ENCODE data around the gene MAG.

The MAG gene

DNA sequence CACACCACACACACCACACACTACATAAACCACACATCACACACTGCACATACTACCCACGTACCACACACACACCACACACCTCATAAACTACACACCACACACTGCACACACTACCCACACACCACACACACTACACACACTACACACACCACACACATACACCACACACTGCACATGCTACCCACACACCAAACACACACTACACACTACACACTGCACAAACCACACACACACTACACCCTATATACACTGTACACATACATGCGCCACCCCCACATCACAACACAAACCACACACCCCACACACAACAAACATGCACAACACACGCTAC is 5.5 kb downstream of the MAG start:
- DNase-seq (ENCODE audit: low read depth in 2 of 2, low spot score in 1 of 2), result no peak

DNA sequence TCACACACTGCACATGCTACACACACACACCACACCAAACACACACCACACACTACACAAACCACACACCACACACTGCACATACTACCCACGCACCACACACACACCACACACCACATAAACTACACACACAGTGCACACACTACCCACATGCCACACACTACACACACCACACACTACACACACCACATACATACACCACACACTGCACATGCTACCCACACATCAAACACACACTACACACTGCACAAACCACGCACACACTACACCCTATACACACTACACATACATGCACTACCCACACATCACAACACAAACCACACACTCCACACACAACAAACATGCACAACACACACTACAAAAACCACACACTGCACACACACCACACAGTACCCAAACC is 6.0 kb downstream of the MAG start:
- no peak for DNase-seq (ENCODE audit: low read depth in 2 of 2, low spot score in 1 of 2)

DNA sequence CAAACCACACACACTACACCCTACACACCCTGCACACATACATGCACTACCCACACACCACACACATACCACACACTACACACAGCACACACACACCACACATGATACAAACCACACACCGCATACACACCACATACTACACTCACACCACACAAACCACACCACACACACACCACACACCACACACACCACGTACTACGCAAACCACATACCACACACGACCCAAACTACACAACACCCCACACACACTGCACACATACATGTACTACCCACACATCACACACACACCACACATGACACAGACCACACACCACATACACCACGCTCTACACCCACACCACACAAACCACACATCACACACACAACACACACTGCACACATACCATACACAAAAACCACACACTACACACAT is 6.6 kb downstream of the MAG start:
- DNase-seq (ENCODE audit: low read depth in 2 of 2, low spot score in 1 of 2), result no peak

DNA sequence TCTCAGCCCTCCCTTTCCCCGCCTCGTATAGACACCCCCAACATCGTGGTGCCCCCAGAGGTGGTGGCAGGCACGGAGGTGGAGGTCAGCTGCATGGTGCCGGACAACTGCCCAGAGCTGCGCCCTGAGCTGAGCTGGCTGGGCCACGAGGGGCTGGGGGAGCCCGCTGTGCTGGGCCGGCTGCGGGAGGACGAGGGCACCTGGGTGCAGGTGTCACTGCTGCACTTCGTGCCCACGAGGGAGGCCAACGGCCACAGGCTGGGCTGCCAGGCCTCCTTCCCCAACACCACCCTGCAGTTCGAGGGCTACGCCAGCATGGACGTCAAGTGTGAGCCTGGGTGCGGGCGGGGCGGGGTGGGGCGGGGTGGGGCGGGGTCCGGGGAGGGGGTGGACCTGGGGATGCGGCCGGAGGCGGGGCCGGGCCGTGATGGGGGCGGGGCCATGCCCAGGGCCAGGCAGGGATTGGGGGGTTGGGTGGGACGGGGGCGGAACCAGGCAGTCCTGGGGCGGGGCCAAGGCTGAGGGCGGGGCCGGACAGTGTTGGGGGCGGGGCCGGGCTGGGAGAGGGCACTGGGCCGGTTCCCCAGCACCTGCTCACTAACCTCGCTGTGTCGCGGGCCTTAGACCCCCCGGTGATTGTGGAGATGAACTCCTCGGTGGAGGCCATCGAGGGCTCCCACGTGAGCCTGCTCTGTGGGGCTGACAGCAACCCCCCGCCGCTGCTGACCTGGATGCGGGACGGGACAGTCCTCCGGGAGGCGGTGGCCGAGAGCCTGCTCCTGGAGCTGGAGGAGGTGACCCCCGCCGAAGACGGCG is 7.8 kb downstream of the MAG start:
- no peak for DNase-seq (ENCODE audit: low read depth in 2 of 2, low spot score in 1 of 2)

DNA sequence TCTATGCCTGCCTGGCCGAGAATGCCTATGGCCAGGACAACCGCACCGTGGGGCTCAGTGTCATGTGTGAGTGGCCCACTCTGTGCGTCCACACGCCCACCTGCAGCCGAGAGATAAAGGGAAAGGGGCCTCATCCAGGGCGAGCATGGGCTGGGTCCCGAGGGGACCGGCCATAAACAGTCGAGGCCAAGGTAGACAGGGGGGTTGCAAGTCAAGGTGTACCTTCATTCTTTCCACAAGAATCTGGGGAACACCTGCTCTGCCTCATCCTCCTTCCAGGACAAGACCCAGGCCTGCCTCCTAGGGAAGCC is 8.3 kb downstream of the MAG start:
- DNase-seq (ENCODE audit: low read depth in 2 of 2, low spot score in 1 of 2), result no peak

DNA sequence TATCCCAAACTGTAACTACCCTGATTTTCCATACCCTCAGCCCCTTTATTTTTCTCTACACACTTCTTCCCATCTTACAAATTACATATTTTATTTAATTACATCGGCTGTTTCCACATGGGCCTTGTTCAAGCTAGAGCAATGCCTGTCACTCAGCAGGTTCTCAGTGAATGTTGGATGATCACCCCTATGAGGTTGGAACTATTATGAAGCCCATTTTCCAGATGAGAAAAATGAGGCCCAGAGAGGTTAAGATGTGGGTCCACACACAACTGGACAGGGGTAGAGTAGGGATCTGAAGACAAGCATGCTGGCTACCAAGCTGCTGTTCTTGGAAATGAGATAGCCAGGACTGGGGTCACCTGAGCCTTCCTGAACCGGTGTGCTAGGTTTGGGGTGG is 10.0 kb downstream of the MAG start:
- no peak for DNase-seq (ENCODE audit: low read depth in 2 of 2, low spot score in 1 of 2)

DNA sequence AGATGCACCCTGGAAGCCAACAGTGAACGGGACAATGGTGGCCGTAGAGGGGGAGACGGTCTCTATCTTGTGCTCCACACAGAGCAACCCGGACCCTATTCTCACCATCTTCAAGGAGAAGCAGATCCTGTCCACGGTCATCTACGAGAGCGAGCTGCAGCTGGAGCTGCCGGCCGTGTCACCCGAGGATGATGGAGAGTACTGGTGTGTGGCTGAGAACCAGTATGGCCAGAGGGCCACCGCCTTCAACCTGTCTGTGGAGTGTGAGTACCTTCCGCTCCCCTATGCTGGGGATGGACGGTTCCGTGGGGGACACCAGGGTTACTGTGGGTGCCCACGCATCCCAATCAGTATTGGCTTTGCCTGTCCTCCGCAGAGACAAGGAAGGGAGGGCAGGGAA is 10.5 kb downstream of the MAG start:
- no peak for DNase-seq (ENCODE audit: low read depth in 2 of 2, low spot score in 1 of 2)

DNA sequence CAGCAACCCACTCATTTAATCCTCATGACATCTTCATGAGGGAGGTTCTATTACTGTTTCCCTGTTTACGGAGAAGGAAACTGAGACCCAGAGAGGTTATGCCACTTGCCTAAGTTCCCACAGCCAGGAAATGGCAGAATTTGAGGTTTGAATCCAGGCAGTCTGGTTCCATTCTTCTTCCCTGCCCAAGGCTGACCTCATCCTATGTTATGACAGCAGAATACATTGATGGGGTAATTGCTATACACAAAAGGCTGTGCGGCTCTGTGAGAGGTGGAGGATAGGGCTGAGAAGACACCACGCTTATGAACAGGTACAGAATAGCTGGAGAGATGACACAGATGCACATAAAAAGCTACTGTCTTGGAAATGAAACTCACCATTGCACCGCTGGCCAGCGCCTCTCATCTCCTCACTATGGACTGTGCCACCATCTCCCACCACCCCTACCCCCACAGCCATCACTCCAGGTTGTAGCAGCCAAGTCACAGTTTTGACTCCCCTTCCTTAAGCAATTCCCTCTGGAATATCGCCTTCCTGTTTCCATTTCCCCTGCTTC is 11.5 kb downstream of the MAG start:
- DNase-seq (ENCODE audit: low read depth in 2 of 2, low spot score in 1 of 2), result no peak

DNA sequence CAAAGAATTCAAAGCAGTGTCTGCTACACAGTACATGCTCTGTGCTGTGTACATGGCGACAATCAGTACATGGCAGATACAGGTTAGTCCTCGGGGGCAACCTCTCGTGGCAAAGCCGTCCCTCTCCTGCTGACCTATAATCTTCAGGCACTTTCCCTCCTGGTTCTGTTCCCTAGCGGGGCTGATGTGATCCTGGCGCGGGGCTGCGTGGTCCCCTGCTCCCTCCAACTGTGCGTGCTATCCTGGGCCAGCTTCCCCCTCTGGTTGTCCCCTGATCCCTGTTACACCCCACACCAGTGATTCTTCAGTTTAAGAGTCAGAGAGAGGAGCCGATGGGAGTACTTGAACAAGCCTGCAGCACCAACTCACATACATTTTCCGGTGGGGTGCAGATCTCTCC is 12.1 kb downstream of the MAG start:
- DNase-seq (ENCODE audit: low read depth in 2 of 2, low spot score in 1 of 2), result no peak

DNA sequence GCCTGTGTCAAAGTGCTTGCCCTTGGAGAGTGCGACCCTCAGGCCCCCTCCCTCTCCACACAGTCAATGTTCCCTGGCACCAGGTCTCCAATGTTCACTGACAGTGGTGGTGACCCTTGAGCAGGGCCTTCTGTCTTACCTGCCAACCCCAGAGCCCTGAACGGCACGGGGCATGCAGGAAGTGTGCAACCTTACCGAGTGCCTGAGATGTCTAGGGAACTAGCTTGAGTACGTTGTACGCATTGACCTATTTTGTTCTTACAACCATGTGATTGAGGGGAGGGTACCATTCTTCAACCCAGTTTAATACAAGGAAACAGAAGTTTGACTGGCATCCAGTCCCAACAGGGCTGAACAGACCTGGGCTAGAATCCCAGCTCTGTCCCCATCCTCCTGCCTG is 13.2 kb downstream of the MAG start:
- no peak for DNase-seq (ENCODE audit: low read depth in 2 of 2, low spot score in 1 of 2)

DNA sequence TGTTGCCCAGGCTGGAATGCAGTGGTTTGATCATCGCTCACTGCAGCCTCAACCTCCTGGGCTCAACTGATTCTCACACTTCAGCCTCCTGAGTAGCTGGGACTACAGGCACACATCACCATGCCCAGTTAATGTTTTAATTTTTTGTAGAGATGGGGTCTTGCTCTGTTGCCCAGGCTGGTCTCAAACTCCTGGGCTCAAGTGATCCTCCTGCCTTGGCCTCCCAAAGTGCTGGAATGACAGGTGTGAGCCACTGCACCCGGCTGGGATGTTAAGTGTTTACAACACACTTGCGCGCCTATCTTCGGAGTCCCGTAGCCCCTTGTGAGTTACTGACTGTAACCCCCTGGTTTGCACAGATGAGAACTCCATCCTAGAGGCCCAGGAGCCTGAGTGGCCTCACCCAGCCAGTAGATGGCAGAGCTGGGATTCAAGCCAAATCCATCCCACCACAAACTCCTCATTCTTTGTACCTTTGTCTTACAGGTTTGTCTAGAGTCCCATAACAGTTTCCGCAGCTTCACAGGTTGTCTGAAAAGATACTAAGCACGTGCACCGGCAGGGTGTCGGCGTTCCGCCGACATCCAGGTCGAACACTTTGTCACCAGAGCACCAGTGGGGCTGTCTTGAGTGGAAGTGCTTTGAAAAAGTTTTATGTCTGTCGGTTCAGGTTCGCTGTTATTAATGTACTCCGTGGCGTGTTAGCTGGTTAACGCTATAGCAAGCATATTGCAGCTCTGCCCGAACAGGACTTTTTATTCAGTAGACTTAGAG is 14.7 kb downstream of the MAG start:
- no peak for DNase-seq (ENCODE audit: low read depth in 2 of 2, low spot score in 1 of 2)

DNA sequence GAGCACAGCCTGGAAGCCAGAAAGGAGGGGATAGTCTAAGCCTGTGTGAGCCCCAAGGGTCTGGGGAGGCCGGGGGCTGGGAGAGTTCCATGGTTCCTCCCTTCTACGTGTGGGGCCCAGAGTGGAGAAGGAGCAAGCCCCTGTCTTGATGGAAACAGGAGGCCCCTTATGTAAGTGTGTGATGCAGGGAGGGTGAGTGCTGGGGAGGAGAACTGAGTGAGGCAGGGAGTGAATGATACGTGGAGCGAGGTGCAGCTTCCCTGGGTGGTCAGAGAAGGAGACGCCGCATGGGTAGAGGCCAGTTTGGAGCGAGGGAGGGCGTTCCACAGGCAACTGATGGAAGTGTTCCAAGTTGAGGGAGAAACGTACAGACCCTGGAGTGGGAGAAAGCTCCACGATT is 16.0 kb downstream of the MAG start:
- no peak for DNase-seq (ENCODE audit: low read depth in 2 of 2, low spot score in 1 of 2)

DNA sequence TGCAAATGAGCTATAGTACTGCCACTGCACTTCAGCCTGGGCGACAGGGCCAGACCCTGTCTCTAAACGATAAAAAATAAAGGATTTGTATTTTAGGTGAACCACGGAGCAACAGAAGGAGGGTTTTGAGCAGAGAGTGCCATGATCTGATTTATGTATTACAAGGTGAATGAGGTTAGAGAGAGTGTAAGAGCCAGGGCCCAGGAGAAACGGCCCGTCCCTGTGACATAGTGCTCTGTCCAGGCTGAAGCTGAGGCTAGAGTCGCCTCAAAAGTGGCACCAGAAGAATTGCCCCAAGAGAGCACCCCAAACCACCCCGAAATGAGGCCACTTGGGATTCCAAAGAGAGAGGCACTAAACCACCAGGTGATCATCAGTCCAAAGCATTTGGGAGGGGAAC is 16.9 kb downstream of the MAG start:
- no peak for DNase-seq (ENCODE audit: low read depth in 2 of 2, low spot score in 1 of 2)

DNA sequence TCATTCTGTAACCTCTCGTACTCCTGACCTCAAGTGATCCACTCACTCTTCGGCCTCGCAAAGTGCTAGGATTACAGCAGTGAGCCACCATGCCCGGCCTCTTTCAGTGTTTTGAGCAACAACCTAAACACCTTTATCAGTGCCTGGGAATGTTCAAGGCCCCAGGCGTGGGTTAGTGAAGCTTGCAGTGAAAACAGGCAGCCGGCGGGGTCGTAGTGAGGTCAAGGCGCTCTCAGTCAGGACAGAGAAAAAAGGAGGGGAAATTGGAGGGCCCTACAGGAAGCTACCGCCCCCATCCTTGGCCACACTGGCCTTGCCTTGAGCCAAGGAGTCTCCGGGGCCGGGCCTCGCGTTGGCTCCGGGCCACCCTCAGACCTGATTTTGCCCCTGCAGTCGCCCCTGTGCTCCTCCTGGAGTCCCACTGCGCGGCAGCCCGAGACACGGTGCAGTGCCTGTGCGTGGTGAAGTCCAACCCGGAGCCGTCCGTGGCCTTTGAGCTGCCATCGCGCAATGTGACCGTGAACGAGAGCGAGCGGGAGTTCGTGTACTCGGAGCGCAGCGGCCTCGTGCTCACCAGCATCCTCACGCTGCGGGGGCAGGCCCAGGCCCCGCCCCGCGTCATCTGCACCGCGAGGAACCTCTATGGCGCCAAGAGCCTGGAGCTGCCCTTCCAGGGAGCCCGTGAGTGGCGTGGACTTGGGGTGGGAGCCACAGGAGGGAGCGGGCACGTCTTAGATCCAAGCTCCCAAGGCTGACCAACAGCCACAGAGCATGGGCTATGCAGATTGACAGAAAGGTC is 17.7 kb downstream of the MAG start:
- DNase-seq (ENCODE audit: low read depth in 2 of 2, low spot score in 1 of 2), result no peak

DNA sequence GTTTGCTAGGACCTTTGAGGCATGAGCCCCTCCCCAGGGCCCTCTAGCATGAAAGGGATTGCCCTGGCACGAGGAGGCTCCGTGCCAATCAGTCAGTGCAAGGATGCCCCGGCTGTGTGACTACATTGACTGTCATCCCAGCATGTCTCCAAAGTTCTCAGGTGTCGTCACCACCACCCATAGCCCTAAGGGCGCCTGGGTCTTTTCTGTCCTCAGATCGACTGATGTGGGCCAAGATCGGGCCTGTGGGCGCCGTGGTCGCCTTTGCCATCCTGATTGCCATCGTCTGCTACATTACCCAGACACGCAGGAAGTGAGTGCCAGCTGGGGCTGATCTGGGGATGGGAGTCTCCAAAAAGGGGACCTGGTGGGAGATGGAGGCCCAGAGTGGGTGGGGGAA is 18.4 kb downstream of the MAG start:
- DNase-seq (ENCODE audit: low read depth in 2 of 2, low spot score in 1 of 2), result no peak

DNA sequence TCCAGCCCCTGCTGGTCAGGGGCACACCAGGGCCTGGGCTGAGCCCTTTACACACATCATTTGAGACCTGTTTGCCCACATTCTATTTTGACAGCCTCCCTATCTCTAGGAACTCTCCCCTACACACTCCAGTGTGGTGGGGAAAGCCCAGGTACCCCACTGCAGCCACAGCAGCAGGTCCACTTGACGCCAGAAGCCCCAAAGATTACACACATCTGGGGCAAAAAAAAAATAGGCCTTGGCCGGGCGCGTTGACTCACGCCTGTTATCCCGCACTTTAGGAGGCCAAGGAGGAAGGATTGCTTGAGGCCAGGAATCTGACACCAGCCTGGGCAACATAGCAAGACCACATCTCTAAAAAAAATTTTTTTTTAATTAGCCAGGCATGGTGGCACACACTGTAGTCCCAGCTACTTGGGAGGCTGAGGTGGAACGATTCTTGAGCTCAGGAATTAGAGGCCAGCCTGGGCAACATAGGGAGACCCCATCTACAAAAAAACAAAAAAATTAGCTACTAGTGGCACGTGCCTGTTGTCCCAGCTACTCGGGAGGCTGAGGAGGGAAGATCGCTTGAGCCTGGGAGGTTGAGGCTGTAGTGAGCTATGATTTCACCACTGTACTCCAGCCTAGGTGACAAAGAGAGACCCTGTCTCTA is 19.0 kb downstream of the MAG start:
- no peak for DNase-seq (ENCODE audit: low read depth in 2 of 2, low spot score in 1 of 2)

DNA sequence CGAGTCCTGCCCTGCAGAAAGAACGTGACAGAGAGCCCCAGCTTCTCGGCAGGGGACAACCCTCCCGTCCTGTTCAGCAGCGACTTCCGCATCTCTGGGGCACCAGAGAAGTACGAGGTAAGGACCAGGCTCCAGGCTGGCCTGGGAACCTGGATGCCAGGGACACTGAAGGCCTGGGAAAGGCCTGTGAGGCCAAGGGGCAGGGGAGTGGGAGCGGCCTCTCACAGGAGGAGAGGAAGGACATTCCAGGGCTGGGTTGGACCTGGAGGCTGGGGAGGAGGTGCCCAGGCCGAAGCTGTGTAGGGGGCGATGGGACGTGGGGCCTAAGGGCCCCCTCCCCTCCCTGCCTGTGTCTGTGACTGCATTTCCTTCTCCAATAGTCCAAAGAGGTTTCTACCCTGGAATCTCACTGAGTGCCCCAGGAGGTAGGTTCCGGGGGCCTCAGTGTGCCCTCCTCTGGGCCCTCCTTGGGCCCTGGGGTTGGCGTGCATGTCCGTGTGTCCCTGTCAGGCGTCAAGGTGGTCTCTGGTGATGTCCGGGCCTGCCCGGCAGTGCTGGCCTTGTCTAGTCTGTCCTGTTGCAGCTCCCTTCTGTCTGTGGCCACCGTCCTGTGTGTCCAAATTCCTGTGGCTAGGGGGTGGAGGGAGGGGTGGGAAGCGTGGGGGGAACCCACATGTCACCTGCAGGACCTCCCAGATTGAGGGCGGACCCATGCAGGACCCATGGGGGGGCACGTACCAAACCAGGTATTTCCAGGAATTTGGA is 20.1 kb downstream of the MAG start:
- no peak for DNase-seq (ENCODE audit: low read depth in 2 of 2, low spot score in 1 of 2)

DNA sequence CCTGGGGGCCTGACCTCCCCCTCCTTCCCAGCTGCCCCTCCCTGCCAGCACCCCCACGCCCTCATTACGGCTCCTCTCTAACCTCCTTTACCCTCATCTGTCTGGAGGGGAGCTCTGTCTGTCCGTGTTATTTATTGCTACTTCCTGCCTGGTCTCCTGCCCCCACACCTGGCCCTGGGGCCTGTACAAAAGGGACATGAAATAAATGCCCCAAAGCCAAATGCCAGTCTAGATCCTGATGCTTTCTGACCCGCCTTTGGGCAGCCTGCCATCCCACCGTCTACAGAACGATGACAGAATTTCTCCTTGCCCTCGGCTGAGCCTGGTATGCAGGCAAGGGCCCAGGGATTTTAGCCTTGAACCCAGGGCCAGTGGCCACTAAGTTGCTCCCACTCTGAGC is 21.6 kb downstream of the MAG start:
- no peak for DNase-seq (ENCODE audit: low read depth in 2 of 2, low spot score in 1 of 2)

DNA sequence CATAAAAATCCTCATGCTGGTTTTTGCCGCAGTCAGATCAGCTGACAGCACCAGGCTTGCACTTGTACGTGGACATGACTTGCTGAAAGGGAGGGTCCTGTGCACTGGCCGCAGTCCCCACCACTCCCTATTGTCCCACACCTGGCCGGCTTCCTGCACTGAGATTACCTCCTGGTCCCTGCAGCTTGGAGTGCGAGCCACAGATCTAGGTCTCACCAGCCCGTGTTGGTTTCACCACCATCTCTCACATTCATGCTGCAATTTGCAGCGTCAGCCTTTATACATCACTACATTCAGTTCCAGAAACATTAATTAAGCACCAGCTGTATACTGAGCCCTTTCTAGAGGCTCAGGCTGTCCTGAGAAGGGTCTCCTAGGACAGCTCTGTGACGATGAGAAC is 22.1 kb downstream of the MAG start:
- no peak for DNase-seq (ENCODE audit: low read depth in 2 of 2, low spot score in 1 of 2)

DNA sequence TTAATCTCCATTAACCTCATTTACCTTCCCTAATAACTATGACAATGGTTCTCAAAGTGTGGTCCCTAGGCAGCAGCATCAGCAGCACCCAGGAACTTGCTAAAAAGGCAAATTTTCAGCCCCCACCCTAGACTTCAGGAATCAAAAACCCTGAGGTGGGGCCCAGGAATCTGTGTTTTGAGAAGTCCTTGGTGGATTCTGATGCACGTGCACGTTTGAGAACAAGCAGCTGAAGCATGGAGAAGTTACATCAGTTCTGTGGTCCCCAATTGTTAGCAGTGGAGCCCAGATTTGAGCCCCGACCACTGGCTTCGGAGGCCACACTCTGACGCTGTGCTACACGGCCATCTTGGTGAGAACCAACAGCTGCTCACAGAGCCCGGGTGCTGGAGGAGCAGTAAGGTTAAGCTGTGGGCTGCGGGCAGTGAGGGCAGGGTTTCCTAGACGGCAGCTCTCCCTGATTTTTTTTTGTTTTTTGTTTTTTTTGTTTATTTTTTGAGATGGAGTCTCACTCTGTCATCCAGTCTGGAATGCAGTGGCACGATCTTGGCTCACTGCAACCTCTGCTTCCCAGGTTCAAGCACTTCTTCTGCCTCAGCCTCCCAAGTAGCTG is 23.0 kb downstream of the MAG start:
- no peak for DNase-seq (ENCODE audit: low read depth in 2 of 2, low spot score in 1 of 2)

Measured in stimulated activated CD8-positive, alpha-beta memory T cell treated with anti-CD3 and anti-CD28 coated beads, Interleukin-4, amount 100 ng/mL, for 4 hours (primary cell).